Testis (tissue), 3 donors: ENCODE results near the gene SPSB1. TPM values are rescaled to one million over a fixed set of nuclear protein-coding genes. Genes with fewer than 3 reads are reported as not detected.
A peak's percentile ranks its signal among the peaks of the same experiment; 100 is the strongest.

Source experiments
- DNase-seq: peaks from one replicate; pipeline ENCODE4 v3.0.0-alpha.2; 2019
- H3K27ac ChIP-seq, 2 donors: fragments of 200-600 bp; sonication (generic); one replicate each; pipeline ENCODE4 v1.5.1; 2019
- H3K27me3 ChIP-seq: fragments of 200-600 bp; sonication (generic); one replicate; pipeline ENCODE4 v1.5.1; 2019
- H3K36me3 ChIP-seq: fragments of 200-600 bp; sonication (generic); one replicate; pipeline ENCODE4 v1.5.1; 2017; ENCODE audit warnings: low read depth; ENCODE audit errors: missing control alignments
- H3K4me1 ChIP-seq: fragments of 200-600 bp; sonication (generic); one replicate; pipeline ENCODE4 v1.5.1; 2019
- H3K4me3 ChIP-seq, 2 donors: fragments of 200-600 bp; sonication (generic); one replicate each; pipeline ENCODE4 v1.5.1; 2017 to 2019
- H3K9me3 ChIP-seq: fragments of 200-600 bp; sonication (generic); one replicate; pipeline ENCODE4 v1.5.1; 2017
- CTCF ChIP-seq, 3 experiments: fragments of 450-650 bp in 2 of 3; fragments of 200-600 bp in 1 of 3; sonication (generic) in 1 of 3; IDR thresholded peaks; one replicate each; pipeline ENCODE4 v1.5.1; 2016 to 2019; ENCODE audit warnings: antibody characterized with exemption in 3 of 3, mild to moderate bottlenecking in 2 of 3, moderate library complexity in 1 of 3
- POLR2A ChIP-seq: fragments of 450-650 bp; IDR thresholded peaks from one replicate; pipeline ENCODE4 v1.6.1; 2017; ENCODE audit warnings: antibody characterized with exemption, mild to moderate bottlenecking, moderate library complexity
- WGBS, 2 donors: methylation state at CpG; one replicate each; pipeline ENCODE4 v1.1.5; 2018; 5-methylcytosine and 5-hydroxymethylcytosine counted together
- intact Hi-C: fragments of 100-400 bp; cut with DNase I; formaldehyde crosslinking; loops from one replicate; pipeline ENCODE4 v1.15.1; 2023; ENCODE audit warnings: low total_unique reads
- polyA plus RNA-seq: library from polyadenylated mRNA; stranded (reverse); fragments of 350-450 nt; fragmentation: Illumina TruSeq; extraction: RNeasy Lipid Tissue Mini Kit (QIAGEN cat#74804); gene quantifications from one replicate; pipeline ENCODE4 v1.2.3, GENCODE V29; 2014; ENCODE audit warnings: low read depth, low replicate concordance; ENCODE audit not compliant: insufficient read depth
- total RNA-seq, 2 donors: library from RNA; depleted of rRNA; stranded (reverse); fragments of >200 nt; gene quantifications; one replicate each; pipeline ENCODE4 v1.2.3, GENCODE V29; 2016

Gene SPSB1
- total and polyA plus RNA-seq, 3 donors from 2014 or later = 19.8 to 37.9 (median 30.0) TPM

GRCh38 chr1:9371391-9371935 is 78.8 kb downstream of the SPSB1 start:
- intact Hi-C loops = loop anchor here (10.0 kb wide), 2 partner anchors 53 to 57 kb away; no protein-coding TSS in a partner anchor
- Histone ChIP-seq H3K27ac (peak overlapping the region; percentile 1 to 57), H3K36me3 (no peaks in the 10 kb centered on the region), H3K27me3 (no peaks in the 10 kb centered on the region), H3K9me3 (no peaks in the 10 kb centered on the region), H3K4me1 (peaks cover 20% of the 10 kb centered on the region), H3K4me3 (no peak overlapping the region)
- TF ChIP-seq POLR2A (no peak), CTCF (IDR thresholded peaks at IDR 0.05) (no peak)
- DNase-seq = peak; percentile 81
- 54 to 70% methylated on average over 15 of the region's 15 CpGs for WGBS, 2 donors

GRCh38 chr1:9371951-9372350 is 79.3 kb downstream of the SPSB1 start:
- Histone ChIP-seq H3K27me3 (no peaks in the 10 kb centered on the region), H3K4me3 (no peak overlapping the region), H3K36me3 (no peaks in the 10 kb centered on the region), H3K4me1 (peaks cover 23% of the 10 kb centered on the region), H3K27ac (peak overlapping the region in 1 of 2 donors; percentile 57), H3K9me3 (no peaks in the 10 kb centered on the region)
- no peak for DNase-seq
- WGBS, 2 donors = 28 to 38% methylated on average over 5 of the region's 5 CpGs
- TF ChIP-seq POLR2A (no peak), CTCF (IDR thresholded peaks at IDR 0.05) (no peak)
- intact Hi-C loops = loop anchor here (10.0 kb wide), 2 partner anchors 53 to 57 kb away; no protein-coding TSS in a partner anchor

- WGBS, 2 donors = 73 to 74% methylated on average over 4 of the region's 4 CpGs
- DNase-seq = no peak
- H3K27ac ChIP-seq = no peak overlapping the region
- H3K4me1 ChIP-seq = peaks cover 30% of the 10 kb centered on the region
- H3K4me3 ChIP-seq = no peak overlapping the region
- intact Hi-C loops = loop anchor here (10.0 kb wide), 2 partner anchors 51 to 59 kb away; no protein-coding TSS in a partner anchor
- H3K36me3 ChIP-seq = no peaks in the 10 kb centered on the region
- no peak for TF ChIP-seq POLR2A
- TF ChIP-seq CTCF (IDR thresholded peaks at IDR 0.05) = no peak
- no peaks in the 10 kb centered on the region for H3K27me3 ChIP-seq
- H3K9me3 ChIP-seq = no peaks in the 10 kb centered on the region
Observed at GRCh38 chr1:9373619-9374018, 80.9 kb downstream of the SPSB1 start.

- WGBS, 2 donors = 78 to 83% methylated on average over 7 of the region's 7 CpGs
- Histone ChIP-seq H3K9me3 (no peaks in the 10 kb centered on the region), H3K27ac (no peak overlapping the region)
Observed at GRCh38 chr1:9374748-9375341, 82.2 kb downstream of the SPSB1 start.

More at GRCh38 chr1:9374748-9375341, 82.2 kb downstream of the SPSB1 start:
- Histone ChIP-seq H3K4me1 (peaks cover 30% of the 10 kb centered on the region), H3K27me3 (no peaks in the 10 kb centered on the region), H3K4me3 (no peak overlapping the region), H3K36me3 (no peaks in the 10 kb centered on the region)
- intact Hi-C loops = loop anchor here (10.0 kb wide), 2 partner anchors 50 to 60 kb away; no protein-coding TSS in a partner anchor
- DNase-seq = no peak
- TF ChIP-seq POLR2A (no peak), CTCF (IDR thresholded peaks at IDR 0.05) (no peak)
